ENCODE data around the gene IKZF2.

IKZF2 gene

GRCh38 chr2:213084261-213084660 lies 67.2 kb downstream of the IKZF2 start:
- H3K27ac ChIP-seq (ENCODE audit: low read depth, low read length): no peak overlapping the region
- H3K4me1 ChIP-seq (ENCODE audit: control insufficient read depth, insufficient read depth, low read length): peaks cover 7% of the 10 kb centered on the region
- no peak overlapping the region for H3K4me3 ChIP-seq (ENCODE audit: low read length)
- no peaks in the 10 kb centered on the region for H3K36me3 ChIP-seq (ENCODE audit: control insufficient read depth, insufficient read depth, low read length)
- H3K27me3 ChIP-seq (ENCODE audit: control insufficient read depth, insufficient read depth, low read length): no peaks in the 10 kb centered on the region
- no peak overlapping the region for H3K9ac ChIP-seq (ENCODE audit: low read length)

GRCh38 chr2:213080969-213081617 lies 70.3 kb downstream of the IKZF2 start:
- H3K36me3 ChIP-seq (ENCODE audit: control insufficient read depth, insufficient read depth, low read length): no peaks in the 10 kb centered on the region
- no peak overlapping the region for H3K27ac ChIP-seq (ENCODE audit: low read depth, low read length)
- no peak overlapping the region for H3K4me3 ChIP-seq (ENCODE audit: low read length)
- H3K9ac ChIP-seq (ENCODE audit: low read length): no peak overlapping the region
- H3K4me1 ChIP-seq (ENCODE audit: control insufficient read depth, insufficient read depth, low read length): peaks cover under 1% of the 10 kb centered on the region
- H3K27me3 ChIP-seq (ENCODE audit: control insufficient read depth, insufficient read depth, low read length): no peaks in the 10 kb centered on the region

- H3K9ac ChIP-seq (ENCODE audit: low read length): no peak overlapping the region
- no peaks in the 10 kb centered on the region for H3K36me3 ChIP-seq (ENCODE audit: control insufficient read depth, insufficient read depth, low read length)
Measured at GRCh38 chr2:213079756-213080155, 71.7 kb downstream of the IKZF2 start.

GRCh38 chr2:213078686-213079085 lies 72.7 kb downstream of the IKZF2 start:
- no peaks in the 10 kb centered on the region for H3K27me3 ChIP-seq (ENCODE audit: control insufficient read depth, insufficient read depth, low read length)
- no peaks in the 10 kb centered on the region for H3K36me3 ChIP-seq (ENCODE audit: control insufficient read depth, insufficient read depth, low read length)
- H3K4me1 ChIP-seq (ENCODE audit: control insufficient read depth, insufficient read depth, low read length): no peaks in the 10 kb centered on the region
- H3K9ac ChIP-seq (ENCODE audit: low read length): no peak overlapping the region
- H3K4me3 ChIP-seq (ENCODE audit: low read length): no peak overlapping the region
- no peak overlapping the region for H3K27ac ChIP-seq (ENCODE audit: low read depth, low read length)

More at GRCh38 chr2:213079756-213080155, 71.7 kb downstream of the IKZF2 start:
- Histone ChIP-seq H3K27me3 (ENCODE audit: control insufficient read depth, insufficient read depth, low read length) (no peaks in the 10 kb centered on the region), H3K4me3 (ENCODE audit: low read length) (no peak overlapping the region), H3K27ac (ENCODE audit: low read depth, low read length) (no peak overlapping the region), H3K4me1 (ENCODE audit: control insufficient read depth, insufficient read depth, low read length) (no peaks in the 10 kb centered on the region)

DNA sequence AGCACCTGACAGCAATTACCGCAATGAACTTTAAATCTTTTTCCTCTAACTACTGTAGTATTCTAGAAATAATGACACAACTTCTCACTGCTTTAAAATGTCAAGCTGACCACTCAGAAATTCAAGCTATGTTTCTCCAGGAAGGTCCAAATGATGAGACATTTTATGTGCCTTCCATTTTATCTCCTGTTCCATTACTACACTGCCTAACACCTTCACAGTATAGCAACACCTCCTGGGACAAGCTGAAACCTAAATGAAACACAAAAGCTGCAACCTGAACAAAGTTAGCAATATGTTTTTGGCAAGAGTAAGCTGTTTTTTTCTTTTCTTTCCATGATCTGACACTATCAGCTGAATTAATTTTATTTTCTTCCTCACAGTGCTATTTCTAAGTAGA lies 81.9 kb downstream of the IKZF2 start:
- Histone ChIP-seq H3K36me3 (ENCODE audit: control insufficient read depth, insufficient read depth, low read length) (no peaks in the 10 kb centered on the region), H3K9ac (ENCODE audit: low read length) (no peak overlapping the region), H3K27ac (ENCODE audit: low read depth, low read length) (no peak overlapping the region)

GRCh38 chr2:213068676-213069359 lies 82.6 kb downstream of the IKZF2 start:
- no peak overlapping the region for H3K27ac ChIP-seq (ENCODE audit: low read depth, low read length)
- H3K36me3 ChIP-seq (ENCODE audit: control insufficient read depth, insufficient read depth, low read length): no peaks in the 10 kb centered on the region
- H3K4me3 ChIP-seq (ENCODE audit: low read length): no peak overlapping the region
- no peak overlapping the region for H3K9ac ChIP-seq (ENCODE audit: low read length)
- H3K4me1 ChIP-seq (ENCODE audit: control insufficient read depth, insufficient read depth, low read length): no peaks in the 10 kb centered on the region
- no peaks in the 10 kb centered on the region for H3K27me3 ChIP-seq (ENCODE audit: control insufficient read depth, insufficient read depth, low read length)

More for the DNA sequence above, 81.9 kb downstream of the IKZF2 start:
- Histone ChIP-seq H3K4me1 (ENCODE audit: control insufficient read depth, insufficient read depth, low read length) (no peaks in the 10 kb centered on the region), H3K27me3 (ENCODE audit: control insufficient read depth, insufficient read depth, low read length) (no peaks in the 10 kb centered on the region), H3K4me3 (ENCODE audit: low read length) (no peak overlapping the region)

GRCh38 chr2:213067888-213068287 lies 83.5 kb downstream of the IKZF2 start:
- Histone ChIP-seq H3K27me3 (ENCODE audit: control insufficient read depth, insufficient read depth, low read length) (no peaks in the 10 kb centered on the region), H3K4me1 (ENCODE audit: control insufficient read depth, insufficient read depth, low read length) (no peaks in the 10 kb centered on the region), H3K27ac (ENCODE audit: low read depth, low read length) (no peak overlapping the region), H3K9ac (ENCODE audit: low read length) (no peak overlapping the region), H3K36me3 (ENCODE audit: control insufficient read depth, insufficient read depth, low read length) (no peaks in the 10 kb centered on the region), H3K4me3 (ENCODE audit: low read length) (no peak overlapping the region)

DNA sequence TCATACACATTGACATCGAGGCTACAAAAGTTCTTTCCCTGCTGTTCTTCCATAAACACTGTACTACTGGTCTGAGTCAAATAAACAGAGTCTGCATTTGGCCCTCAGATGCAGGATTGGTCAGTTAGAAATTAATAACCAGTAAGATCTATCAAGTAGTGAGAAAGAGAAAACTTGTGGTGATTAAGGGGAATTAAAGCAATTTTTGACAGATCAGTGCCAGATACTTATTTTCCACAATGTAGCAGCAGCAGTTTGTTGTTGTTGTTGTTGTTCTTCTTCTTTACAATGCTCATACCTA lies 85.0 kb downstream of the IKZF2 start:
- H3K36me3 ChIP-seq (ENCODE audit: control insufficient read depth, insufficient read depth, low read length): no peaks in the 10 kb centered on the region
- H3K27ac ChIP-seq (ENCODE audit: low read depth, low read length): no peak overlapping the region
- peak overlapping the region; percentile 47 for H3K4me3 ChIP-seq (ENCODE audit: low read length)
- H3K9ac ChIP-seq (ENCODE audit: low read length): no peak overlapping the region
- no peaks in the 10 kb centered on the region for H3K4me1 ChIP-seq (ENCODE audit: control insufficient read depth, insufficient read depth, low read length)
- no peaks in the 10 kb centered on the region for H3K27me3 ChIP-seq (ENCODE audit: control insufficient read depth, insufficient read depth, low read length)

- no peak overlapping the region for H3K9ac ChIP-seq (ENCODE audit: low read length)
Measured at GRCh38 chr2:213065583-213066442, 85.6 kb downstream of the IKZF2 start.

GRCh38 chr2:213064099-213064498 lies 87.3 kb downstream of the IKZF2 start:
- Histone ChIP-seq H3K4me1 (ENCODE audit: control insufficient read depth, insufficient read depth, low read length) (no peaks in the 10 kb centered on the region), H3K9ac (ENCODE audit: low read length) (no peak overlapping the region), H3K36me3 (ENCODE audit: control insufficient read depth, insufficient read depth, low read length) (no peaks in the 10 kb centered on the region), H3K27me3 (ENCODE audit: control insufficient read depth, insufficient read depth, low read length) (no peaks in the 10 kb centered on the region), H3K4me3 (ENCODE audit: low read length) (no peak overlapping the region), H3K27ac (ENCODE audit: low read depth, low read length) (no peak overlapping the region)

More at GRCh38 chr2:213065583-213066442, 85.6 kb downstream of the IKZF2 start:
- Histone ChIP-seq H3K36me3 (ENCODE audit: control insufficient read depth, insufficient read depth, low read length) (no peaks in the 10 kb centered on the region), H3K4me3 (ENCODE audit: low read length) (peak overlapping the region; percentile 47), H3K27ac (ENCODE audit: low read depth, low read length) (no peak overlapping the region), H3K4me1 (ENCODE audit: control insufficient read depth, insufficient read depth, low read length) (no peaks in the 10 kb centered on the region), H3K27me3 (ENCODE audit: control insufficient read depth, insufficient read depth, low read length) (no peaks in the 10 kb centered on the region)

- no peaks in the 10 kb centered on the region for H3K36me3 ChIP-seq (ENCODE audit: control insufficient read depth, insufficient read depth, low read length)
- no peak overlapping the region for H3K9ac ChIP-seq (ENCODE audit: low read length)
- H3K4me3 ChIP-seq (ENCODE audit: low read length): no peak overlapping the region
- H3K4me1 ChIP-seq (ENCODE audit: control insufficient read depth, insufficient read depth, low read length): no peaks in the 10 kb centered on the region
- H3K27ac ChIP-seq (ENCODE audit: low read depth, low read length): no peak overlapping the region
- no peaks in the 10 kb centered on the region for H3K27me3 ChIP-seq (ENCODE audit: control insufficient read depth, insufficient read depth, low read length)
Measured at GRCh38 chr2:213057977-213058376, 93.4 kb downstream of the IKZF2 start.

DNA sequence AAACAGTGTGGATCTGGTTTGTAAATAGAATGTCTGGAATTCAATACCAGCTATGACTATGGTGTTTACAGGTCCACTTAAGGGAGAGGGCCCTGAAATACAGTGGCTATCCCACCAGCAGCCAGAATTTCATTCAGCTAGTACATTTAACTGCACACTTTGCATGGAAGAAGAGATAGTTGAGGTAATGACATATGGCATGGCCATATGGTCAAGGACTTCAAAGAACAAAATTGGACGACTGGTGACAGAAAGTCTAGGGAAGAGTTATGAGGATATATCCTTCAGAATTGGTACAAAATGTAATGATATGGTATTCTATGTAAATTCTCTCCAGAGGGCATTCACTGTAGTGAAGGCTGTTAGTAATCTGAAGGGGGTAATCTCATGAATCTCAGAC lies 105.0 kb downstream of the IKZF2 start:
- Histone ChIP-seq H3K4me3 (ENCODE audit: low read length) (no peak overlapping the region), H3K27me3 (ENCODE audit: control insufficient read depth, insufficient read depth, low read length) (no peaks in the 10 kb centered on the region), H3K9ac (ENCODE audit: low read length) (no peak overlapping the region), H3K36me3 (ENCODE audit: control insufficient read depth, insufficient read depth, low read length) (no peaks in the 10 kb centered on the region), H3K4me1 (ENCODE audit: control insufficient read depth, insufficient read depth, low read length) (no peaks in the 10 kb centered on the region), H3K27ac (ENCODE audit: low read depth, low read length) (no peak overlapping the region)

Measured in rectal smooth muscle tissue (tissue), 1 donor.